Ureter (tissue), 1 donor: ENCODE data around the gene AKR1C4. TPM values are rescaled to one million over a fixed set of nuclear protein-coding genes. Genes with fewer than 3 reads are reported as not detected.
"Not testable (repeated sequence)": the region's sequence is repeated elsewhere in the genome, so short reads cannot be mapped to it uniquely, and the experiment has no call there.

Source experiments
- DNase-seq: peaks from one replicate; pipeline ENCODE4 v3.0.0-alpha.2; 2020; ENCODE audit warnings: low spot score
- total RNA-seq: library from RNA; stranded (reverse); gene quantifications from one replicate; pipeline ENCODE4 v1.2.4, GENCODE V29; 2023
- donor health status: DM: yes; HTN: yes; CAD: no.

AKR1C4 gene
- not detected for total RNA-seq

GRCh38 chr10:5196702-5197113 is at the start of gene AKR1C4:
TSS of gene AKR1C4 (plus strand) at chr10:5196837. CDS start at chr10:5196868, 31 bp downstream.
- no peak for DNase-seq

GRCh38 chr10:5146920-5147254 is 49.8 kb upstream of the AKR1C4 start:
- no peak for DNase-seq

GRCh38 chr10:5147255-5147980 is 49.2 kb upstream of the AKR1C4 start:
- DNase-seq, result no peak

- no peak for DNase-seq
Observed at GRCh38 chr10:5147981-5148677, 48.5 kb upstream of the AKR1C4 start.

- no peak for DNase-seq
Observed at GRCh38 chr10:5148678-5149032, 48.0 kb upstream of the AKR1C4 start.

GRCh38 chr10:5151076-5151475 is 45.6 kb upstream of the AKR1C4 start:
- DNase-seq, result no peak

- DNase-seq, result no peak
Observed at GRCh38 chr10:5155951-5156350, 40.7 kb upstream of the AKR1C4 start.

- DNase-seq, result no peak
Observed at GRCh38 chr10:5157501-5157900, 39.1 kb upstream of the AKR1C4 start.

GRCh38 chr10:5159126-5159525 is 37.5 kb upstream of the AKR1C4 start:
- DNase-seq, result no peak

GRCh38 chr10:5163487-5163886 is 33.1 kb upstream of the AKR1C4 start:
- no peak for DNase-seq

- no peak for DNase-seq
Observed at GRCh38 chr10:5165738-5166137, 30.9 kb upstream of the AKR1C4 start.

GRCh38 chr10:5168897-5169420 is 27.7 kb upstream of the AKR1C4 start:
- no peak for DNase-seq

- not testable (repeated sequence) for DNase-seq
Observed at GRCh38 chr10:5175581-5175980, 21.1 kb upstream of the AKR1C4 start.

GRCh38 chr10:5180503-5180902 is 16.1 kb upstream of the AKR1C4 start:
- not testable (repeated sequence) for DNase-seq

- no peak for DNase-seq
Observed at GRCh38 chr10:5183923-5184322, 12.7 kb upstream of the AKR1C4 start.

- DNase-seq, result no peak
Observed at GRCh38 chr10:5184987-5185775, 11.5 kb upstream of the AKR1C4 start, which contains the start of gene AKR1C8. TSS of gene AKR1C8 (minus strand) at chr10:5185150. CDS start at chr10:5185104, 46 bp downstream.

GRCh38 chr10:5187867-5188266 is 8.8 kb upstream of the AKR1C4 start:
- no peak for DNase-seq

GRCh38 chr10:5188358-5188757 is 8.3 kb upstream of the AKR1C4 start:
- DNase-seq, result no peak

GRCh38 chr10:5194431-5194830 is 2.2 kb upstream of the AKR1C4 start:
- DNase-seq, result no peak

- DNase-seq, result no peak
Observed at GRCh38 chr10:5195727-5196374, 786 bp upstream of the AKR1C4 start.

GRCh38 chr10:5198386-5198785 is 1.7 kb downstream of the AKR1C4 start:
- no peak for DNase-seq

- no peak for DNase-seq
Observed at GRCh38 chr10:5199398-5199797, 2.8 kb downstream of the AKR1C4 start.
